Psoas muscle (tissue), 8 donors: ENCODE measurements around the gene PKNOX2. TPM values are rescaled to one million over a fixed set of nuclear protein-coding genes. Genes with fewer than 3 reads are reported as not detected.

Source experiments
- ATAC-seq, 4 donors: fragments of 200-7000 bp; cut with Tn5 transposase; one replicate each; pipeline ENCODE4 v1.9.1; 2020; ENCODE audit warnings: moderate library complexity in 3 of 4, mild to moderate bottlenecking in 2 of 4
- DNase-seq, 2 donors: peaks; one replicate each; pipeline ENCODE4 v3.0.0-alpha.2; 2020
- H3K27ac ChIP-seq: fragments of 200-600 bp; one replicate; pipeline ENCODE4 v1.8.0; 2022
- H3K27me3 ChIP-seq, 3 donors: fragments of 200-600 bp in 1 of 3; one replicate each; pipeline versions ENCODE4 v1.6.1 to v1.8.0; 2013 to 2022; ENCODE audit warnings: low read length in 2 of 3, mild to moderate bottlenecking in 2 of 3, moderate library complexity in 1 of 3; ENCODE audit not compliant: insufficient read depth in 3 of 3
- H3K36me3 ChIP-seq, 2 donors: fragments of 200-600 bp in 1 of 2; one replicate each; pipeline versions ENCODE4 v1.6.1 to v1.8.0; 2013 to 2022; ENCODE audit warnings: low read depth in 1 of 2, mild to moderate bottlenecking in 1 of 2, moderate library complexity in 1 of 2; ENCODE audit not compliant: insufficient read depth in 1 of 2
- H3K4me1 ChIP-seq: fragments of 200-600 bp; one replicate; pipeline ENCODE4 v1.8.0; 2022
- H3K4me3 ChIP-seq: fragments of 200-600 bp; one replicate; pipeline ENCODE4 v1.8.0; 2022; ENCODE audit warnings: mild to moderate bottlenecking
- H3K9me3 ChIP-seq: fragments of 200-600 bp; one replicate; pipeline ENCODE4 v1.8.0; 2022
- CTCF ChIP-seq: fragments of 200-600 bp; IDR thresholded peaks from one replicate; pipeline ENCODE4 v1.8.0; 2022; ENCODE audit warnings: antibody characterized with exemption
- WGBS, 3 donors: extraction: QIAGEN DNeasy Blood & Tissue Kit; methylation state at CpG; one replicate each; pipeline versions ENCODE4 v1.1.6 to v1.1.7; 2013; 5-methylcytosine and 5-hydroxymethylcytosine counted together
- intact Hi-C, 2 donors: fragments of 100-400 bp; cut with DNase I; formaldehyde crosslinking; loops; one replicate each; pipeline versions ENCODE4 v1.11.0 to v1.14.2; 2022
- polyA plus RNA-seq, 3 donors: library from polyadenylated mRNA; stranded (reverse); fragments of 200-250 nt; gene quantifications; one replicate each; pipeline ENCODE4 v1.2.3, GENCODE V29; 2013
- total RNA-seq, 4 donors: library from RNA; stranded (reverse); fragmentation: NEBNext Ultra II Directional in 2 of 4; extraction: Animal tissue kit (Norgen Biotek cat#: 25700) in 2 of 4; gene quantifications; one replicate each; pipeline versions ENCODE4 v1.2.1 to v1.2.4, GENCODE V29; 2021 to 2023
- donor health status: healthy with polysubstance abuse.
- donor health status: DM: no; HTN: no; CAD: no; lungs with moderate emphysema.
- donor health status: Bipolar disorder and iron deficiency.
- donor health status: healthy.
- donor health status: DM: yes; HTN: yes; CAD: no.
- donor health status: DM: no; HTN: no; CAD: no.
- donor health status: DM: no; HTN: no; CAD: no.
- donor health status: DM: yes; HTN: yes; CAD: no.

Gene PKNOX2
- total and polyA plus RNA-seq, 7 donors, result 1.8 to 30.5 (median 14.5) TPM

- no peak overlapping the region for H3K27ac ChIP-seq
- no peak for DNase-seq
- no peaks in the 10 kb centered on the region for H3K9me3 ChIP-seq
- H3K4me1 ChIP-seq, result peaks cover 8% of the 10 kb centered on the region
- H3K27me3 ChIP-seq, result no peaks in the 10 kb centered on the region
- no peak overlapping the region for H3K4me3 ChIP-seq
- WGBS, 3 donors, result 77 to 91% (median 81%) methylated on average over 6 of the region's 6 CpGs
- intact Hi-C loops, result no loop called here
- H3K36me3 ChIP-seq, result no peaks in the 10 kb centered on the region
- ATAC-seq, result no peak
- no peak for TF ChIP-seq CTCF
Measured at GRCh38 chr11:125460275-125460674, 295.7 kb downstream of the PKNOX2 start.

GRCh38 chr11:125463590-125464269 is 299.2 kb downstream of the PKNOX2 start:
- Histone ChIP-seq H3K9me3 (no peaks in the 10 kb centered on the region), H3K27me3 (no peaks in the 10 kb centered on the region), H3K4me3 (no peak overlapping the region), H3K36me3 (no peaks in the 10 kb centered on the region), H3K27ac (no peak overlapping the region), H3K4me1 (no peaks in the 10 kb centered on the region)
- ATAC-seq (no peak), DNase-seq (no peak)
- WGBS, 3 donors, result 35 to 51% (median 35%) methylated on average over 5 of the region's 5 CpGs
- intact Hi-C loops, result no loop called here
- no peak for TF ChIP-seq CTCF

- Histone ChIP-seq H3K9me3 (no peaks in the 10 kb centered on the region), H3K4me1 (no peaks in the 10 kb centered on the region), H3K27ac (no peak overlapping the region), H3K36me3 (no peaks in the 10 kb centered on the region), H3K27me3 (no peaks in the 10 kb centered on the region), H3K4me3 (no peak overlapping the region)
- DNase-seq (no peak), ATAC-seq (no peak)
- 40 to 60% (median 47%) methylated on average over 4 of the region's 4 CpGs for WGBS, 3 donors
- TF ChIP-seq CTCF, result no peak
- intact Hi-C loops, result no loop called here
Measured at GRCh38 chr11:125464270-125464662, 299.7 kb downstream of the PKNOX2 start.

GRCh38 chr11:125464666-125465065 is 300.1 kb downstream of the PKNOX2 start:
- no peak overlapping the region for H3K27ac ChIP-seq
- 72 to 79% (median 75%) methylated on average over 8 of the region's 8 CpGs for WGBS, 3 donors
- H3K27me3 ChIP-seq, result no peaks in the 10 kb centered on the region
- H3K9me3 ChIP-seq, result no peaks in the 10 kb centered on the region
- no peak for TF ChIP-seq CTCF
- DNase-seq (no peak), ATAC-seq (no peak)
- no peak overlapping the region for H3K4me3 ChIP-seq
- no peaks in the 10 kb centered on the region for H3K4me1 ChIP-seq
- intact Hi-C loops, result no loop called here
- H3K36me3 ChIP-seq, result no peaks in the 10 kb centered on the region

GRCh38 chr11:125465255-125465654 is 300.7 kb downstream of the PKNOX2 start:
- intact Hi-C loops, result no loop called here
- H3K27ac ChIP-seq, result no peak overlapping the region
- no peak for ATAC-seq
- WGBS, 3 donors, result 85 to 89% (median 89%) methylated on average over 2 of the region's 2 CpGs
- no peaks in the 10 kb centered on the region for H3K36me3 ChIP-seq
- no peaks in the 10 kb centered on the region for H3K27me3 ChIP-seq
- H3K4me3 ChIP-seq, result no peak overlapping the region
- TF ChIP-seq CTCF, result no peak
- H3K9me3 ChIP-seq, result no peaks in the 10 kb centered on the region
- no peaks in the 10 kb centered on the region for H3K4me1 ChIP-seq
- DNase-seq, result no peak
